C1 segment of cervical spinal cord (tissue), 14 donors: ENCODE data around the gene AMER1.

ENCODE experiments used
- DNase-seq, 14 donors: peaks; one replicate each; lab custom pipeline; 2025; lab: John Stamatoyannopoulos, UW

AMER1 gene

GRCh38 chrX:64186974-64187761 is 18.3 kb downstream of the AMER1 start:
- no peak for DNase-seq

GRCh38 chrX:64184396-64184795 is 21.1 kb downstream of the AMER1 start:
- DNase-seq: no peak

DNA sequence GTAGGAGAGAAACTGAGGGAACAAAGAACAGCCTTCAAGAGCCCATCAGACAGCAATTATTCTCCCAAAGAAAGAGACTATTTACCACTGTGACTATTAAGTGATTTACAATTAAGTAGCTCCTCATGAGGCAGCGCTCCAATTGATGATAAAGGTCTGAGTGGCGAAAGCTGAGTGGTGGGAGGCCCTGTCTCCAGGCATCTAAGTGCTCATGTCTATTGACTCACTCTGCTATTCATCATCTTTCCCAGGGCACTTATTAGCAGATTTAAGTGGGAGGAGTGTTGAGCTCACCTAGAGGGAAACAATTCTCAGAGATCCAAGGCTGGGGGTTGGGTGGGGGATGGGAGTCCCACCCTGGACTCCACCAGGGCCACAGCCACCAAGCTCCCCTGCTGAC is 23.3 kb downstream of the AMER1 start:
- no peak for DNase-seq

DNA sequence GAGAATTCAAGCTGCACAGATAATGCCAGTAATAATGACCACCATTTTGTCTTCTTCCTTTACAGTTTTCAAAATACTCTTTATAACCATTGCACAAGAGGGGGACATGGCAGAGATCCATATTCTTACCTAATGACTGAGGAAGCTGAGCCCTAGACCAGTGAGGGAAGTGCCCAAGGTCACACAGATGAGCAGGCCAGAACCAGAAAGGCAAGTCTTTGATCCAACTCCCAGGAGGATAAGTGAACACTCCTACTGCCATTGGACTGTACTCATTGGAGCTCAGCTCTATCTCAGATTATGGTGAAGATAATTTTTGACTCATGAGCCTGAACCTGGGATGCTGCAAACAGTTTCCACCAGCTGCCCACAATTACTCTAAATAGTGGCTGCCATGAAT is 28.6 kb downstream of the AMER1 start:
- no peak for DNase-seq

- no peak for DNase-seq
Observed at GRCh38 chrX:64169988-64170387, 35.5 kb downstream of the AMER1 start.

- no peak for DNase-seq
Observed at GRCh38 chrX:64152857-64153256, 52.7 kb downstream of the AMER1 start.

DNA sequence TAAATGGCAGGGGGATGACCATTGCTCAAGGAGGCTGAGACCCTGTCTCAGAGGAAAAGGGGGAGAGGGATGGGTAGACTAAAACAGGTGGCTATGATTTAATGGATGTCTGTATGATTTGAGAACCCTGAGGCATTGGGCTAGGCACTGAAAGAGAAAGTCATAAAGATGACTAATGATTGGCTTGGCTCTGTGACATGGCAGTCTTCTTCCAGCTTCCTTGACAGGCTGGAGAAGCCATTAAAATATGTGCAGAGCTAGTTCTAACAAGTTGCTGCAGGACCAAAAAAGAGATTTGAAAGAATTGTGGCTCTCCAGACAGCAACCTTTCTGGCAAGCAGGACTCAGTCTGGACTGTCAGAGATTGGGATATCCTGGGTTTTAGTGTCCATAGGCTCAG is 53.6 kb downstream of the AMER1 start:
- no peak for DNase-seq

- no peak for DNase-seq
Observed at GRCh38 chrX:64150775-64151174, 54.7 kb downstream of the AMER1 start.
